Measurements from ENCODE around the gene PPP6R3. TPM values are rescaled to one million over a fixed set of nuclear protein-coding genes. Genes with fewer than 3 reads are reported as not detected.
A peak's percentile ranks its signal among the peaks of the same experiment; 100 is the strongest.
"Not testable (repeated sequence)": the region's sequence is repeated elsewhere in the genome, so short reads cannot be mapped to it uniquely, and the experiment has no call there.

The PPP6R3 gene
- total RNA-seq, 2 experiments from 2014 or later, result 108 to 110 TPM

GRCh38 chr11:68527585-68527984, 67.0 kb downstream of the PPP6R3 start:
- Mint-ChIP-seq H3K36me3 (peaks cover 44% of the 10 kb centered on the region), H3K4me1 (ENCODE audit: low read depth) (peaks cover 73% of the 10 kb centered on the region), H3K9me3 (no peaks in the 10 kb centered on the region), H3K27me3 (no peaks in the 10 kb centered on the region), H3K27ac (no peak overlapping the region), H3K4me3 (no peak overlapping the region)
- CTCF ChIA-PET, result interaction anchor here (0.6 kb wide), 1 partner anchor 953 kb away, joined by 3 read pairs; no protein-coding TSS in a partner anchor
- DNase-seq, result no peak
- intact Hi-C loops (cut with micrococcal nuclease), result loop anchor here (5.0 kb wide), 1 partner anchor 65 kb away; the partner anchor contains the start of gene PPP6R3
- POLR2A ChIA-PET, result interaction anchor here (1.6 kb wide), 1 partner anchor 22 kb away, joined by 6 read pairs; no protein-coding TSS in a partner anchor

GRCh38 chr11:68528630-68529029, 68.1 kb downstream of the PPP6R3 start:
- CTCF ChIA-PET, result no interaction called here
- Mint-ChIP-seq H3K27me3 (no peaks in the 10 kb centered on the region), H3K36me3 (peaks cover 37% of the 10 kb centered on the region), H3K27ac (peak overlapping the region; percentile 73), H3K4me3 (no peak overlapping the region), H3K4me1 (ENCODE audit: low read depth) (peaks cover 72% of the 10 kb centered on the region), H3K9me3 (no peaks in the 10 kb centered on the region)
- intact Hi-C loops (cut with micrococcal nuclease), result loop anchor here (5.0 kb wide), 1 partner anchor 66 kb away; the partner anchor contains the start of gene PPP6R3
- POLR2A ChIA-PET, result interaction anchor here (1.6 kb wide), 1 partner anchor 21 kb away, joined by 6 read pairs; no protein-coding TSS in a partner anchor
- no peak for DNase-seq

- Mint-ChIP-seq H3K9me3 (no peaks in the 10 kb centered on the region), H3K27ac (no peak overlapping the region), H3K4me1 (ENCODE audit: low read depth) (peaks cover 70% of the 10 kb centered on the region), H3K36me3 (peaks cover 27% of the 10 kb centered on the region), H3K4me3 (no peak overlapping the region), H3K27me3 (no peaks in the 10 kb centered on the region)
- CTCF ChIA-PET, result no interaction called here
- DNase-seq, result no peak
- intact Hi-C loops (cut with micrococcal nuclease), result no loop called here
- POLR2A ChIA-PET, result no interaction called here
Measured at GRCh38 chr11:68531129-68531693, 70.7 kb downstream of the PPP6R3 start.

GRCh38 chr11:68532727-68533369, 72.3 kb downstream of the PPP6R3 start:
- no peak overlapping the region for H3K27ac Mint-ChIP-seq
- H3K9me3 Mint-ChIP-seq, result no peaks in the 10 kb centered on the region
- H3K4me3 Mint-ChIP-seq, result no peak overlapping the region
- no peaks in the 10 kb centered on the region for H3K27me3 Mint-ChIP-seq
- POLR2A ChIA-PET, result no interaction called here
- intact Hi-C loops (cut with micrococcal nuclease), result no loop called here
- peaks cover 66% of the 10 kb centered on the region for H3K4me1 Mint-ChIP-seq (ENCODE audit: low read depth)
- no peak for DNase-seq
- CTCF ChIA-PET, result no interaction called here
- H3K36me3 Mint-ChIP-seq, result peaks cover 26% of the 10 kb centered on the region

GRCh38 chr11:68533945-68534344, 73.4 kb downstream of the PPP6R3 start:
- Mint-ChIP-seq H3K27me3 (no peaks in the 10 kb centered on the region), H3K4me1 (ENCODE audit: low read depth) (peaks cover 55% of the 10 kb centered on the region), H3K36me3 (peaks cover 33% of the 10 kb centered on the region), H3K4me3 (no peak overlapping the region), H3K27ac (peak overlapping the region; percentile 71), H3K9me3 (no peaks in the 10 kb centered on the region)
- DNase-seq, result no peak
- CTCF ChIA-PET, result interaction anchor here (0.6 kb wide), 1 partner anchor 49 kb away, joined by 3 read pairs; no protein-coding TSS in a partner anchor
- intact Hi-C loops (cut with micrococcal nuclease), result no loop called here
- POLR2A ChIA-PET, result no interaction called here

GRCh38 chr11:68535098-68535497, 74.5 kb downstream of the PPP6R3 start:
- Mint-ChIP-seq H3K27ac (no peak overlapping the region), H3K27me3 (no peaks in the 10 kb centered on the region), H3K4me1 (ENCODE audit: low read depth) (peaks cover 58% of the 10 kb centered on the region), H3K9me3 (no peaks in the 10 kb centered on the region), H3K36me3 (peaks cover 39% of the 10 kb centered on the region), H3K4me3 (no peak overlapping the region)
- ChIA-PET POLR2A (no interaction called here), CTCF (no interaction called here)
- DNase-seq, result no peak
- intact Hi-C loops (cut with micrococcal nuclease), result no loop called here

GRCh38 chr11:68536706-68537105, 76.2 kb downstream of the PPP6R3 start:
- Mint-ChIP-seq H3K27me3 (no peaks in the 10 kb centered on the region), H3K36me3 (peaks cover 50% of the 10 kb centered on the region), H3K9me3 (no peaks in the 10 kb centered on the region), H3K4me1 (ENCODE audit: low read depth) (peaks cover 65% of the 10 kb centered on the region), H3K4me3 (no peak overlapping the region), H3K27ac (no peak overlapping the region)
- DNase-seq, result no peak
- intact Hi-C loops (cut with micrococcal nuclease), result no loop called here
- ChIA-PET POLR2A (no interaction called here), CTCF (no interaction called here)

GRCh38 chr11:68538025-68538424, 77.5 kb downstream of the PPP6R3 start:
- H3K4me1 Mint-ChIP-seq (ENCODE audit: low read depth), result peaks cover 63% of the 10 kb centered on the region
- H3K4me3 Mint-ChIP-seq, result no peak overlapping the region
- H3K27ac Mint-ChIP-seq, result no peak overlapping the region
- CTCF ChIA-PET, result no interaction called here
- H3K36me3 Mint-ChIP-seq, result peaks cover 51% of the 10 kb centered on the region
- no peaks in the 10 kb centered on the region for H3K27me3 Mint-ChIP-seq
- POLR2A ChIA-PET, result no interaction called here
- no peaks in the 10 kb centered on the region for H3K9me3 Mint-ChIP-seq
- DNase-seq, result no peak
- intact Hi-C loops (cut with micrococcal nuclease), result no loop called here

GRCh38 chr11:68539395-68539794, 78.8 kb downstream of the PPP6R3 start:
- Mint-ChIP-seq H3K4me3 (no peak overlapping the region), H3K27me3 (no peaks in the 10 kb centered on the region), H3K9me3 (no peaks in the 10 kb centered on the region), H3K36me3 (peaks cover 56% of the 10 kb centered on the region), H3K27ac (peak overlapping the region; percentile 44), H3K4me1 (ENCODE audit: low read depth) (peaks cover 59% of the 10 kb centered on the region)
- intact Hi-C loops (cut with micrococcal nuclease), result no loop called here
- POLR2A ChIA-PET, result no interaction called here
- CTCF ChIA-PET, result interaction anchor here (1.3 kb wide), 1 partner anchor 44 kb away, joined by 4 read pairs; no protein-coding TSS in a partner anchor
- DNase-seq, result no peak

GRCh38 chr11:68540504-68540903, 80.0 kb downstream of the PPP6R3 start:
- H3K27me3 Mint-ChIP-seq; POLR2A ChIA-PET; DNase-seq; H3K4me3 Mint-ChIP-seq; CTCF ChIA-PET; H3K27ac Mint-ChIP-seq; H3K9me3 Mint-ChIP-seq; intact Hi-C loops (cut with micrococcal nuclease): not testable (repeated sequence)
- peaks cover 62% of the 10 kb centered on the region for H3K4me1 Mint-ChIP-seq (ENCODE audit: low read depth)
- peaks cover 59% of the 10 kb centered on the region for H3K36me3 Mint-ChIP-seq

- H3K27ac Mint-ChIP-seq, result peak overlapping the region; percentile 54
- H3K4me3 Mint-ChIP-seq, result no peak overlapping the region
- peaks cover 59% of the 10 kb centered on the region for H3K36me3 Mint-ChIP-seq
- intact Hi-C loops (cut with micrococcal nuclease), result no loop called here
- H3K27me3 Mint-ChIP-seq, result no peaks in the 10 kb centered on the region
- peaks cover 66% of the 10 kb centered on the region for H3K4me1 Mint-ChIP-seq (ENCODE audit: low read depth)
- ChIA-PET CTCF (no interaction called here), POLR2A (no interaction called here)
- no peaks in the 10 kb centered on the region for H3K9me3 Mint-ChIP-seq
- no peak for DNase-seq
Measured at GRCh38 chr11:68541116-68541515, 80.6 kb downstream of the PPP6R3 start.

- H3K9me3 Mint-ChIP-seq, result no peaks in the 10 kb centered on the region
- peaks cover 59% of the 10 kb centered on the region for H3K36me3 Mint-ChIP-seq
- H3K27ac Mint-ChIP-seq, result peak overlapping the region; percentile 54
- H3K4me3 Mint-ChIP-seq, result no peak overlapping the region
- peaks cover 66% of the 10 kb centered on the region for H3K4me1 Mint-ChIP-seq (ENCODE audit: low read depth)
- ChIA-PET CTCF (interaction anchor here (1.0 kb wide), 1 partner anchor 42 kb away, joined by 3 read pairs; no protein-coding TSS in a partner anchor), POLR2A (no interaction called here)
- no peaks in the 10 kb centered on the region for H3K27me3 Mint-ChIP-seq
- DNase-seq, result no peak
- intact Hi-C loops (cut with micrococcal nuclease), result no loop called here
Measured at GRCh38 chr11:68541991-68542390, 81.4 kb downstream of the PPP6R3 start.

GRCh38 chr11:68542617-68543016, 82.1 kb downstream of the PPP6R3 start:
- ChIA-PET CTCF (interaction anchor here (1.0 kb wide), 1 partner anchor 42 kb away, joined by 3 read pairs; no protein-coding TSS in a partner anchor), POLR2A (no interaction called here)
- intact Hi-C loops (cut with micrococcal nuclease), result no loop called here
- no peak overlapping the region for H3K4me3 Mint-ChIP-seq
- DNase-seq, result no peak
- peak overlapping the region; percentile 9 for H3K27ac Mint-ChIP-seq
- H3K9me3 Mint-ChIP-seq, result no peaks in the 10 kb centered on the region
- peaks cover 59% of the 10 kb centered on the region for H3K36me3 Mint-ChIP-seq
- H3K4me1 Mint-ChIP-seq (ENCODE audit: low read depth), result peaks cover 70% of the 10 kb centered on the region
- no peaks in the 10 kb centered on the region for H3K27me3 Mint-ChIP-seq
